HG03521 (cell line): ENCODE measurements around the gene TBC1D30.

Source experiments
- ATAC-seq: cut with Tn5 transposase; IDR thresholded peaks from one replicate; pipeline ENCODE4 v1.9.1; 2021; ENCODE audit warnings: mild to moderate bottlenecking, moderate library complexity; ENCODE audit not compliant: unreplicated experiment

Gene TBC1D30

DNA sequence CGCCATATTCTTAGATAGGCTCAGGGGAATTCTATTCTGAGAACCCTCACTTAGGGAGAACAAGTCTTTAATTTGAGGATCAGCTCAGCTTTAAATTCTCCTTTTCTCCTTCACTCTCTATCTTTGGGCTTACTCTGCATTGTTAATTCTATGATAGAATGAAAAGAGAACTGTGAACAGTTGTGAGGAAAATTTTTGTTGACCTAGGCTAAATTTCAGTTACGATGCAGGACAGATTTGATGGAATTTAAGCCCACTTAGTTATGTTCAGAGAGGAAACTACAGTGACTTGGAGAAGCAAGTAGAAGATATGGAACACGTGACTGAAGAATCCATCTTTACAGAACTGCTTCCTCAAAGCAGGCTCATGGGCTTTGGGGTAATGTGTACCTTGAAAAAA, 82.7 kb downstream of the TBC1D30 start:
- no peak for ATAC-seq

DNA sequence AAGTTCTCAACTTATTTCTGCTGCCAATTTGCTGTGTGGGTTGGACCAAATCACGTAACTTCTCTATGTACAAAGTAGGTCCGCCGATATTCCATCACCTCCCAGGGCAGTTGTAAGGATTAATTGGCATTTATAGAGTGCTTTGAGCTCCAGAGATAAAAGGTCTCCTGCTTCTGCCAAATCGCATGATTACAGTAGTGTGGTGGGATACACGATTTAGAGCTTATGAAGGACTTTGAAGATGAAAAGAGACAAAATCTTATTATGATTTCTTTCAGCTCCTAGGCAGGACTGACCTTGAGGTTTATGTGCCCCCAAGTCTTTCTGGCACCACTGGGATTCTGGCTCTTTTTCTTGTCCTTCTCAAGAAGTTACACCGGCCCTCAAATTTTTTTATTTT, 84.7 kb downstream of the TBC1D30 start:
- ATAC-seq: no peak

DNA sequence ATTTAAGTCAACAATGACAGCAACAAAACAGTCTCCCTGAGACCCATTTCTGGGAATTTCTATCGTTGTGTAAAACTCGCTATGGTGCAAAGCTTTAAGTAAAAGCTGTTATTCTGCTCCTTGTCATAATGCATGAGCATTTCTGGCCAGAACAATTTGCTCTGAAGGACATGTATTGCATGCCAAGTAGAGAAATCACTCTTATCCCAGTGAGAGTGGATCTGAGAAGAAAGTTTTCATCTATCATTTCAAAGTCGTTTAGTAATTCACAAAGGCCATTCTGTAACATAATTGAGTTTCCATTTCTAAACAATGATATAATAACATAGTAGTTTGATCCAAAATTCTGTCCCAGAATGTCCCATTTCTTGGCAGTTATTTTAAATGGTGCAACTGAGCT, 86.6 kb downstream of the TBC1D30 start:
- no peak for ATAC-seq

DNA sequence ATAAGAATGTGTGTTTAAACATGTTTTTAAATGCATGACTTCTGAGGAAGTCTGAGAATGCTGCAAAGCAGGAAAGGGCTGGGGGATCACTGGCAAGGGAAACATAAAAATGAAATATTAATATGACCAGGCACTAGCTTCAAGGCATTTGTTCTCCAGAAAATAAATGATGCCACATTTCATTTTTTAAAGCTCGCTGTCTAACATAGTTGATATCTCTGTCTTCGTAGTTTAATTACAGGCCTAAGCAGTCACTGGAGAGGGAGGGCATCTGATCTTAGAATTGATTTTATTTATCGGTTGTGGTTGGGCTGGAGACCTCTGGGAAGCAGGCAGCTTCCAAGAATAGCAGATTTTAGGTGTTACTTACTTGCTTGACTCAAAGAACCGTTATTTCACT, 87.5 kb downstream of the TBC1D30 start:
- no peak for ATAC-seq

DNA sequence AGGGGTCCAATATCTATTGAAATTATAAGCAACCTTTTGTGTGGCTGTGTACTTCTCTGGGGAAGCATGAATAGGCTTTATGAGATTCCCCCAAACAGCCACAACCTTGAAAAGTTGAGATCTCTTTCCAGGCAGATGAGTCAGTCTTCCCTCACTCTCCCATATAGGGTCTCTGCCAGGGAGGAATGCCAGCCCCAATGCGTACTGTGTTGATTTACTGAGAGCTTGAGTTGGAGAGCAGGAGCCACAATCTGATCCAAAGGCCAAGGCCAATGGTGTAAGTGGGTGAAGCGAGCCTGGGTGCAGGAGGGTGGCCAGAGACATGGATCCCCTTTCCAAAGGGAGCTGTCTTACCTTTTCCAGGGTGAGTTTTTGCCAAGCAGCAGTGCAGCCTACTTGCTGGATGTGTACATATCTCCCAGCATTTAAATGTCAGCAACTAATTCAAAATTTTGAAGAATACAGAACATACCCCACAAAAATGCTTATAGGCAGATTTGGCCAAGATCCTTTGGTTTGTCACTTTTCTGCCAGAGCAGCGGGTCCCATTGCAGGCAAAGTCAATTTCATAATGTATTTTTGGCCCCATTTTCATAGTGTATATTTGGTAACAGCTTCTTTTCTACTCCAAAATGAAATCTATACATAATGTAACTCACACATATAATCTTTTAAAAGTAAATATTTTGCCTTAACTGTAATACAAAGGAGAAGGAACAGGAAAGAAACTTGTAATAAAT, 88.2 kb downstream of the TBC1D30 start:
- no peak for ATAC-seq

DNA sequence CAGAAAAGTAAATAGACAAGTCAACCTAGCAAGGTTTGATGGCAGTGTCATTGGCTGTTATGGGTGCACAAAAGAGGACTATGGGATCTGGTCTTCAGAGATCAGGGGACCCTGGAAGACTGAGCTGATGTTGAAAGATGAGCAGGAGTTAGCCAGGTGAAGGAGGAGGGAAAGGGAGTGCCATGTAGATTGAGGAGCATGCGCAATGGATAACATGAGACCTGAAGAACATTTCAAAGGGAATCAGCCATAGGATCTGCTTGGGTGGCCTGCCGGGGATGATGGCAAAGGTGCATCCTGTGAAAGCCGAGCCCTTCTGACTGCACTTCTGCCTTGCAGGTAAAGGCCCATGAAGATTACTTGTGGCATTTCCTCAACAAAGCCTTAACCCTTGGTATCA, 90.8 kb downstream of the TBC1D30 start:
- ATAC-seq: no peak

DNA sequence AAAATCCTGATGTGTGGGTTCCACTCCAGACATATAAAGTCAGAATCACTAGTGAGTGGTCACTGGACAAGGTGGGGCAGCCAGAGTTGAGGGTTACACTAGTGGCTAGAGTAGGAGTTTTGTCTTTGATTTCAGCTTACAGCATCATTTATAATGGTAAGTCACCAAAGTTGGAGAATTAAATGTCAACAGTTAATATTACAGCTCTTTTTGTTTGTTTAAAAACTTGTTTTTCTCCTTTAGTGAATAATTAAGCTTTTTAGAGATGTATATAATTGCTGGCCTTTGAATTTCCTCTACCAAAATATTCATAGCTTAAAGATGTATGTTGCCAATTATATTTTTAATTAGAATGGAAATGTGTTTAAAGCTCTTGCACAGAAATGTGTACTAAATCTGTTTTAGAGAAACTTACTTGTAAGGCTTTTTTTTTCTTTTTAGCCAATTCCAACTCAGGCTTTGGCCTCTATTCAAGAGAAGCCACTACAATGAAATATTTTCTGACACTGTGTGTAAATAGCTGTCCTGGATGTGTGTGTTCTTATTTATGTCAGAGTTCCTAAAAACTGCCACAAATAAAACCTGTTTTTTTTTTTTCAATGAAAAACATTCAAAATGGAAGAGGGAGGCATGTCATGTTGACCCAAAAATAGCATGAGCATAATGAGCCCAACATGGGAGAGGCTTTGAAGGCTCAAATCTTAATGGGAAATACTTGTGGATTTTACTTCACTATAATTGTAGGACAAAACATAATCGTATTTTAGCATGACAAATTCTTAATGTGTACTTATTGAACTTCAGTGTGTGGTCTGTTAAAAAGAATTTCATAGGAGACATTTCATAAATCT, 92.2 kb downstream of the TBC1D30 start:
- ATAC-seq: no peak

DNA sequence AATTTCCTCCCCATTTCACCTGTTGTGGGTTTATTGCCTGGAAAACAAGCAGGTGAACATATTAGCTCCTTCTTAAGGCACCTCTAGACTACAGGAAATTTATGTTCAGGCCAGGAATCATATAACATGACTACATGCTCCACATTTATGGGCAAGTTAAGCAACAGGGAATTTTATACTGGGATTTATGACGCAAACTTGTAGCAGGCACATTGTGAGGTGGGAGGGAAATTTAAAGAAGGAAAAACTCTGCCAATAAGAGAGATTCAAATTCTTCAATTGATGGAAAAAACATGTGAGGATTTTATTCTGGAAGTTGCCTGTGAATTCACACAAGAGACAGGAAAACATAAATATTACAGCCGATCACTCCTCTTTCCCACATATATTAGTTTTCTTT, 93.9 kb downstream of the TBC1D30 start:
- no peak for ATAC-seq

DNA sequence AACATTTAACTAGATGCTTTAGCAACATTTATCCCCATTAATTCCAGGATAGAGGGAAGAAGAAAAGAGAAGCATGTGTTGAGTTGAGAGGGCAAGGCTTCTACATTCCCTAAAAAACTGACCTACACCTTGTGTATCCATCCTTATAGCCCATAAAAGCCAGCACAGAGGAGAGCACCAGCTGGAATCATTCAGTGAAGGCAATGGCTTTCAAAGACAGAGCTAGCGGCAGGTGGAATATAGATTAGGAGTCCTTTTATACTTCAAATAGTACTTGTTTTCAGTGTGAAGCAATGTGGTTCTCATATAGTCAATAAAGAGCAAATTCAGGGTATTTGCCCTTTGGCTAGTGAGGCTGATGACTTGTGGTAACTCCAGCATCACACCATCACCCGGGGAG, 94.4 kb downstream of the TBC1D30 start:
- no peak for ATAC-seq

DNA sequence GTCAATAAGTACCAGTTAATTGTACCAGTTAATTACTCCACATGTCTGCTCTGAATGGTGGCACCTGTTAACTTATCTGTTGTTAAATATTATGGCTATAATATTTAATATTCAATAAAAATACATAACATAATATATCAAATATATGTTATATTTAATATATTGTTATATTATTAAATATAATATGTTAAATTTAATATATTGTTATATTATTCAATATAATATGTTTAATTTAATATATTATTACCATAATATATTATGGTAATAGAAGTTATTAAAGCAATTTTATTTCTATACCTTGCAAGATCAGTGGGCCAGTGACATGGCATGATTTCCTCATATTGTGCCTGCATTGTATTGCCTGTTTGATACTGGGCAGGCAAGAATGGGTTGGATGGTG, 98.4 kb downstream of the TBC1D30 start:
- no peak for ATAC-seq

DNA sequence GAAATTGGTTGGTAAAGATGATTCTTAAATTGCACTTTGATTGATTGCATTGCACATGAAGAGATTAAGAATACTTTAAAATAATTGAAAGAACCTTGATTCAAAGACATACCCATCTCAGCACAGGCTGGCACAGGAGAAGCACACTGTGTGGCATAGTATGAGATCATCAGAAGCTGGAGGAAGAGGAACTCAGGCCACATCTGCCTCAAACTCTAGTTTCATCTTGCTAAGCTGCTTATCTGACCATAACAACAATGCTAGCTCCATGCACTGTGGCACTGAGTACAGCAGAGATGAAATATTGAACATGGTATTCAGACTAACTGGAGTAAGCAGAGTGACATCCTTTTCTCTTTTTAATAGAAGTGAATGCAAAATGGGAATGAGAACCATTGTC, 99.1 kb downstream of the TBC1D30 start:
- ATAC-seq: no peak
